Activated T-cell treated with anti-CD3 and anti-CD28 coated beads, Interleukin-2, amount 50 U/mL, for 72 hours (primary cell): ENCODE measurements around the gene LAMTOR1. TPM values are rescaled to one million over a fixed set of nuclear protein-coding genes. Genes with fewer than 3 reads are reported as not detected.
"Not testable (repeated sequence)": the region's sequence is repeated elsewhere in the genome, so short reads cannot be mapped to it uniquely, and the experiment has no call there.

ENCODE experiments used
- ATAC-seq, 2 donors: fragments of 150-1000 bp; cut with Tn5 transposase; replicated peaks in 1 of 2; 2 replicates each; pipeline ENCODE4 v1.10.0; 2021; ENCODE audit warnings: moderate library complexity in 2 of 2, mild to moderate bottlenecking in 1 of 2
- DNase-seq, 2 donors: peaks; one replicate each; pipeline ENCODE4 v3.0.0; 2021 to 2022; ENCODE audit warnings: mixed read lengths in 1 of 2
- H3K27ac Mint-ChIP-seq: one replicate; pipeline ENCODE4 v1.8.0; 2022; ENCODE audit warnings: mild to moderate bottlenecking, moderate library complexity, mixed read lengths
- H3K27me3 Mint-ChIP-seq: one replicate; pipeline ENCODE4 v1.8.0; 2022; ENCODE audit warnings: low read depth, mixed read lengths
- H3K36me3 Mint-ChIP-seq, 2 donors: one replicate each; pipeline ENCODE4 v1.8.0; 2022; ENCODE audit warnings: mixed read lengths in 2 of 2, mild to moderate bottlenecking in 1 of 2; ENCODE audit not compliant: insufficient read depth in 2 of 2
- H3K4me1 Mint-ChIP-seq: one replicate; pipeline ENCODE4 v1.8.0; 2022; ENCODE audit warnings: low read depth, mixed read lengths
- H3K4me3 Mint-ChIP-seq, 2 donors: one replicate each; pipeline ENCODE4 v1.8.0; 2022; ENCODE audit warnings: mild to moderate bottlenecking in 2 of 2, mixed read lengths in 2 of 2, moderate library complexity in 2 of 2
- H3K9me3 Mint-ChIP-seq, 2 donors: one replicate each; pipeline ENCODE4 v1.8.0; 2022; ENCODE audit warnings: mixed read lengths in 2 of 2
- total RNA-seq, 2 donors: library from RNA; stranded (reverse); gene quantifications; one replicate each; pipeline ENCODE4 v1.2.3, GENCODE V29; 2022

The LAMTOR1 gene
- total RNA-seq, 2 donors from 2014 or later, result 43.7 to 49.9 TPM

DNA sequence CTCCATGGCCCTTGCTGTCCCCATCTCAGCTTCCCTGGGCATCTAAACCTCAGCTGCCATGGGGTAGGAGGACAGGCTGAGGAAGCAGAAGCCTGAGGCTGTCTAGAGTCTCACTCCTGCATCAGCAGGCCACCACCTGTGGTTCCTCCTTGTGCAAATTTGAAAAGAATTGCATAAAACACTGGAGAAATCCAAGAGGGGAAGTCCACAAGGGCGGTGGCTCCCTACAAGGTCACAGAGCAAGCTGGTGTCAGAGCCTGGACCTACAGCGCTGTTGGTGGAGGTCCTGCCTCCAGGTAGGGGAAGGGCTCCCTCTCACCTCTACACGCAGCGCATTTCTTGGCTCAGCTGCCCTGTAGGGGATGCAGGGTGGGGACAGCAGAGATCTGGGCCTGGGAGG, 32.4 kb upstream of the LAMTOR1 start, which contains the start of gene FOLR3:
FOLR3 (plus strand) TSS at position 253 of the 400 bp plus-strand sequence. CDS start 228 bp downstream, outside the sequence.
- not testable (repeated sequence) for H3K4me1 Mint-ChIP-seq, H3K9me3 Mint-ChIP-seq, ATAC-seq, H3K36me3 Mint-ChIP-seq, H3K4me3 Mint-ChIP-seq, H3K27ac Mint-ChIP-seq, DNase-seq
- H3K27me3 Mint-ChIP-seq, result peaks cover 21% of the 10 kb centered on the region

DNA sequence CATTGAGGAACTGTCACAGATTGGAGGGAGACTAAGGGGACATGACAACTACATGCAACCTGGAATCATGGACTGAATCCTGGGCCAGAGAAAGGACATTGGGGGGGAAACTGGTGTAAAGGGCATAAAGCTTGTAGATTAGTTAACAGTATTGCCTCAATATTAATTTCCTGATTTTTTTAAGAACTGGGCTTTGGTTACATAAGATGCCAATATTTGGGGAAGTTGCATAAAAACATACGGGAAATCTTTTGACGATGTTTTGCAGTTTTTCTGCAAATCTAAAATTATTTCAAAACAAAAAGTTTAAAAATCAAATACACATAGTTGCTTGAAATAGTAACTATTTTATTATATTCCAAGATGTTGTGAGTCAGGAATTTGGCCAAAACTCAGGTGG, 29.5 kb upstream of the LAMTOR1 start:
- ATAC-seq (no peak), DNase-seq (no peak)
- H3K4me1 Mint-ChIP-seq, result no peaks in the 10 kb centered on the region
- peaks cover 9 to 14% of the 10 kb centered on the region in 2 donors for H3K9me3 Mint-ChIP-seq
- no peak overlapping the region for H3K4me3 Mint-ChIP-seq
- H3K27ac Mint-ChIP-seq, result no peak overlapping the region
- peaks cover 10 to 16% of the 10 kb centered on the region in 2 donors for H3K36me3 Mint-ChIP-seq
- peaks cover 26% of the 10 kb centered on the region for H3K27me3 Mint-ChIP-seq

DNA sequence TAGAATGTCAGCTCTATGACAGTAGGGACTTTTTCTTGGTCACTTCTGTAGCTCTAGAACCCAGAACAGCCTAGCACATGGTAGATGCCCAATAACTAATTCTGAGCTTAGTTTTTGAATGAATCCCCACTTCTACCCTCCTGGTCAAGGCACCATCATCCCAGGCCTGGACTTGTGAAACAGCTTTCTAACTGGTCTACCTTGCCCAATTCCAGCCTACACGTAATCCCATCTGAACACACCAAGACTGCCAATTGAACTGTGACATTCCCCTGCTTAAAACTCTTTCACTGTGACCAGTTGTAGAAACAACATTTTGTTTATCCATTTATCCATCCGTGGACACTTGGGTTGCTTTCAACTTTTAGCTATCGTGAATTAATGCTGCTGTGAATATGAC, 26.3 kb upstream of the LAMTOR1 start:
- peaks cover 31% of the 10 kb centered on the region for H3K27me3 Mint-ChIP-seq
- no peak for ATAC-seq
- peaks cover 10 to 15% of the 10 kb centered on the region in 2 donors for H3K9me3 Mint-ChIP-seq
- H3K4me3 Mint-ChIP-seq, result no peak overlapping the region
- H3K36me3 Mint-ChIP-seq, result peaks cover 10 to 21% of the 10 kb centered on the region in 2 donors
- no peak overlapping the region for H3K27ac Mint-ChIP-seq
- no peak for DNase-seq
- H3K4me1 Mint-ChIP-seq, result no peaks in the 10 kb centered on the region

DNA sequence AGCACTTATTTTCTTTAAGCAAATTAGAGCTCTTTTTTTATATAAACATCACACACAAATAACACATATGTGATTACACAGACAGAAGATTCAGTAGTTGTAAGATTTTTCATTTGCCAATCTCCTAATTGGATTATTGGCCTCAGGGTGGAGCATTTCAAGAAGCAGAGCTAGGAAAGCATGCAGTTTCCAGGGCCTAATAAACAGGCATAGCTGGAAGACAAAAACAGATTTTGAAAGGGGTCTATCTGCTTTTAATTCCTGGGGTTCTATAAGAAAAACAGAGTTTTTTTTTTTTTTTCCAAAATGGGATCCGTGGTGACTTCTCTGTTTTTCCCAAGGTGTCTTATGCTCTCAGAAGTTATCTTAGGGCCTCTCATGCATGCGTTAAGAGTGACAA, 24.8 kb upstream of the LAMTOR1 start:
- Mint-ChIP-seq H3K4me1 (no peaks in the 10 kb centered on the region), H3K27me3 (peaks cover 25% of the 10 kb centered on the region), H3K9me3 (peaks cover 10 to 15% of the 10 kb centered on the region in 2 donors), H3K4me3 (no peak overlapping the region), H3K36me3 (peaks cover 10 to 23% of the 10 kb centered on the region in 2 donors), H3K27ac (no peak overlapping the region)
- ATAC-seq (no peak), DNase-seq (no peak)

DNA sequence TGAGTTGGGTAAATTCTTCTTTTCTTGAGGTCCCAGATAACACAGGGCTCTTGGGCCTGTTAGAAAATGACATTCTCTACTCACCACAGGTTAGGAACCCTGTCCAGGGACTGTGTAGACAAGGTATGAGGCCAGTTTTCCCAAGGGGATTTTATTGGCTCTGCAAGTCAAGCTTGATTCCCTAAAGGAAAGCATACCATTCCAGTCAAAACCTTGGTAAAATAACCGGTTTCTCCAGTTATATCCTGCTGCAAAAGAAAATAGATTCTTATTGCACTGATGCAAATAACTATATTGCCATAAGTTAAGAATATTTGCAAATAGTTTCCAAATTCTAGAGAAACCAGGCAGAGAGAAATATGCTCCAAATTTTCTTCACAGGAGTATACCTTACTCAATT, 22.9 kb upstream of the LAMTOR1 start:
- Mint-ChIP-seq H3K4me1 (no peaks in the 10 kb centered on the region), H3K9me3 (peaks cover 10 to 15% of the 10 kb centered on the region in 2 donors), H3K27ac (no peak overlapping the region), H3K36me3 (peaks cover 10 to 23% of the 10 kb centered on the region in 2 donors), H3K4me3 (no peak overlapping the region), H3K27me3 (peaks cover 24% of the 10 kb centered on the region)
- no peak for DNase-seq
- ATAC-seq, result no peak

DNA sequence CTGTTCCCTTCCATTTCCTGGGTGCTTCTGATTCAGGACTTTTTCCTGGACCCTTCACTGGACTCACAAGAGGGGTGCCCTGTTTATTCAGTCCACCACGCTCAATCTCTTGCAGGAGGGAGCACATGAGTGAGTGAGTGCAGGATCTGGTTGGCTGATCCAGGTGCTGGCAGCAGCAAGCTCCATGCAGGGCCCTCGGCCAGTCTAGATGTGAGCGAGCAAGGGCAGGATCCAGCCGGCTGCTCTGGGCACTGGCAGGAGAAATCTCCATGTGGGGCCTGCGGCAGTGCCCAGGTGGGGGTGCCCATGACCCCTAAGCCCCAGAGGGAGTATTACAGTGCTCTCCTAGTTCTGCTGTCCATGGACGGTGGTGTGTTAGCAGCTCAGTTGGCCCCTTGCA, 20.9 kb upstream of the LAMTOR1 start:
- peaks cover 8 to 10% of the 10 kb centered on the region in 2 donors for H3K9me3 Mint-ChIP-seq
- no peaks in the 10 kb centered on the region for H3K4me1 Mint-ChIP-seq
- ATAC-seq (no peak), DNase-seq (no peak)
- H3K36me3 Mint-ChIP-seq, result peaks cover 5 to 16% of the 10 kb centered on the region in 2 donors
- no peak overlapping the region for H3K4me3 Mint-ChIP-seq
- H3K27ac Mint-ChIP-seq, result no peak overlapping the region
- H3K27me3 Mint-ChIP-seq, result peaks cover 21% of the 10 kb centered on the region

DNA sequence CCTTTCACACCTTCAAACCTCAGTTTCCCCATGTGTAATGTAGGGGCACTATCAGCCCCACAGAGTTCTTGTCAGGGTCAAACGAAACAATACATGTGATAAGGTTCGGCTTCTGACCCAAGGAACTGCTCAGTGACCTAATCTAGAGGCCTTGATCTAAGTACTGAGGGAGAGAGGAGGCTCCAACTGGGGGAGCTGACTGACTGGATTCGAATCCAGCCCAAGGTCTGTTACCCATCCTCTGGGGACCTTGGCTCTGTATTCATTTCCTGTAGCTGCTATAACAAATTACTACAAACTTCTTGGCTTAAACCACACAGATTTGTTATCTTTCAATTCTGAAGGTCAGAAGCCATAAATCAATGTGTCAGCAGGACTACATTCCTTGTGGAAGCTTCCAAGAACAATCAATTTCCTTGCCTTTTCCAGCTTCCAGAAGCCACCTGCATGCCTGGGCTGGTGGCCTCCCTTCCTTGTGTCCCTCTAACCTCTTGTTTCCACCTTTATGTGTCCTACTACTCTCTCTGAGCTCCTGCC, 20.1 kb upstream of the LAMTOR1 start:
- Mint-ChIP-seq H3K27me3 (peaks cover 15% of the 10 kb centered on the region), H3K36me3 (peaks cover 0 to 9% of the 10 kb centered on the region in 2 donors), H3K4me3 (no peak overlapping the region), H3K4me1 (no peaks in the 10 kb centered on the region), H3K9me3 (peaks cover 3 to 4% of the 10 kb centered on the region in 2 donors), H3K27ac (no peak overlapping the region)
- DNase-seq (no peak), ATAC-seq (no peak)

DNA sequence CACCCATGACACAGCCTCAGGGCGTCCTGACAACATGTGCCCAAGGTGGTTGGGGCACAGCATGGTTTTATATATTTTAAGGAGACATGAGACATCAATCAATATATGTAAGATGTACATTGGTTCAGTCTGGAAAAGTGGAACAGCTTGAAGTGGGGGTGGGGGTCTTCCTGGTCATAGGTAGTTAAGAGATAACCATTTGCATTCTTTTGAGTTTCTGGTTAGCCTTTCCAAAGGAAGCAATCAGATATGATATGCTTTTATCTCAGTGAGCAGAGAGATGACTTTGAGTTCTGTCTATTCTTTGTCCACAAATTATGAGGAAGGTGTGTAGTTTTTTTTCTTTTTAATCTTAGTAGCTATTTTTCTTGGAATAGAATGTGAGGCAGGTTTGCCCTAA, 19.5 kb upstream of the LAMTOR1 start:
- Mint-ChIP-seq H3K9me3 (peaks cover 1 to 2% of the 10 kb centered on the region in 2 donors), H3K36me3 (peaks cover 0 to 6% of the 10 kb centered on the region in 2 donors), H3K4me1 (no peaks in the 10 kb centered on the region), H3K27ac (no peak overlapping the region), H3K4me3 (no peak overlapping the region), H3K27me3 (peaks cover 15% of the 10 kb centered on the region)
- ATAC-seq, result no peak
- no peak for DNase-seq

DNA sequence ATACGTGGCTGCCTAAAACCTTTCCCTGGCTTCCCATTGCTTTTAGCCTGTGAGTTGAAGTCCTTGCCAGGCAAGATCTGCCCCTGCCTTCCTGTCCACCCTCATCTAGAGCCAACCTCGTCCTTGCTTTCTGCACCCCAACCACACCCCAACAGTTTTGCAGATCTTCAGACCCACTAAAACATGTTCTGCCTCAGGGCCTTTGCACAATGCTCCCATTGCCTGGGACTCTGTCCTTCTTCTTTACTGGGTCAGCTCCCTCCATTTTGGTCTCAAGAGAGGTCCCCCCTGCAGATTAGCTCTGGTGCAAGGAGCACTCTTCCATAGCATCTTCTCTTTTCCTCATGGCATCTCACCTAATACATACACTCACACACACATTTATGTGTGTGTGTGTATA, 17.8 kb upstream of the LAMTOR1 start:
- Mint-ChIP-seq H3K36me3 (peaks cover 0 to 2% of the 10 kb centered on the region in 2 donors), H3K4me1 (no peaks in the 10 kb centered on the region), H3K4me3 (no peak overlapping the region), H3K9me3 (no peaks in the 10 kb centered on the region), H3K27ac (no peak overlapping the region), H3K27me3 (peaks cover 15% of the 10 kb centered on the region)
- no peak for ATAC-seq
- DNase-seq, result no peak

DNA sequence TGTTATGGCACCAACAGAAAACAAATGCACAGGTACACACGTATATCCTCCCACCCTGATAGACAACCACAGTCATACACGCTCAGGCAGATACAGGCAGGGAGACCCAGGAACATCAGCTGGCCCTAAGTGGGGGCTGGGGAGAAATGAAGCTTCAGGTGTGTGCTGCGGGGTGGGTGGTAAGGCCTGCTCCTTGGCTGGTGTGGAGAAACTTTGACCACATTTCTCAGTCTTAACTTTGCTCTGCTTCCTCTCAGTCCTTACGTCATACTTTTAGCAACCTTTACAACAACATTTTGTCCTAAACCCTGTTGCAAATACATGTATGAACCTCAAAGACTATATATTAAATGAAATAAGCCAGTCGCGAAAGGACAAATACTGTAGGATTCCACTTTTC, 16.1 kb upstream of the LAMTOR1 start:
- H3K27me3 Mint-ChIP-seq, result peaks cover 8% of the 10 kb centered on the region
- DNase-seq (no peak), ATAC-seq (no peak)
- no peak overlapping the region for H3K4me3 Mint-ChIP-seq
- H3K27ac Mint-ChIP-seq, result no peak overlapping the region
- no peaks in the 10 kb centered on the region for H3K4me1 Mint-ChIP-seq
- H3K36me3 Mint-ChIP-seq, result peaks cover 0 to under 1% of the 10 kb centered on the region in 2 donors
- no peaks in the 10 kb centered on the region for H3K9me3 Mint-ChIP-seq

DNA sequence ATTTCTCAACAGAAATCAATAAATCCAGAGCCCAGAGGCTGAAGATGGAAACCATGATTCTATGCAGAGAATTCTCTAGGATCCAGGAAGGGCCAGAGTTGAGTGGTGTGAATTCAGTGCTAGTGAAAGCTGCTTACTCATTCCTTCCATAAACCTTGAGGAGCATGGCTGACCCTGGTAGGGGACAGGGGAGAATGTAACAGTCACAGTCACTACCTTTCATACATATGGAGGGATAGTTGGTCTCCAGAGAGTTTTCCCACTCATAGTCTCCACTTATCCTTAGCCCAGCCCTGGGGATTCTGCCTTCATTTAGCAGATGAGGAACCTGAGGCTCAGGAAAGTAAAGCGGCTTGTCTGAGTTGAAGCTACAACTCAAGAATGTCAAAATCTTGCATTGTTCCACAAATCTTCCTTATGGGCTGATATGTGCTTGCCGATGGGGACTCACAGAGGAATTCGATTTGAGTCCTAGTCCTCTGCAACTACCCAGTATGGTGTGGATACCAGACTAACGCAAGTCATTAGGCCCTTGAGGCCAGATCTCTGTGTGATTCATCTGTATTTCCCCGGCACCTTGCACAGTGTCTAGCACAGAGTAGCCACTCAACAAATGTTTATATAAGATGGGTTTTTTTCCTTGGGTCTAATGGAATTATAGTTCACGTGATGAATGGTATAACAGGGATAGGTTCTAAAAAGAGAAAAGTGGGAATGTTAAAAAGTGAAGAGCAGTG, 13.1 kb upstream of the LAMTOR1 start:
- no peak for ATAC-seq
- peaks cover 9% of the 10 kb centered on the region for H3K4me1 Mint-ChIP-seq
- H3K27me3 Mint-ChIP-seq, result no peaks in the 10 kb centered on the region
- no peak overlapping the region for H3K27ac Mint-ChIP-seq
- H3K9me3 Mint-ChIP-seq, result peaks cover 0 to 2% of the 10 kb centered on the region in 2 donors
- H3K36me3 Mint-ChIP-seq, result peaks cover 1 to 2% of the 10 kb centered on the region in 2 donors
- H3K4me3 Mint-ChIP-seq, result no peak overlapping the region
- DNase-seq, result no peak

DNA sequence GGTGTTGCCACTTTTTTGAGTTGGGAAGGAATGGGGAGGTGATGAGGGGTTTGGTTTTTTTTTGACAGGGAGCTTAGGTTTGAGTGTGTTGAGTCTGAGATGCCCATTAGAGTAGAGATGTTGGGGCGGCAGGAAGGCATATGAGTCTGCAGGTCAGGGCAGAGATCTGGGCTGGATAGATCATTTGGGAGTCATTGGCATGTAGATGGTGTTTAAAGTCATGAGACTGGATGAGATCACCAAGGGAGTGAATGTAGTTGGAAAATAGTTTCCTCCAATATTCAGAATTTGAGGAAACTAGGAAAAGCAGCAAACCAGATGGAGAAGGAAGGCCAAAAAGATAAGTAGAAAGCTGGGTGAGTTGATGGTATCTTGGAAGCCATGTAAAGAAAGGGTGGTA, 11.5 kb upstream of the LAMTOR1 start:
- peaks cover 0 to 2% of the 10 kb centered on the region in 2 donors for H3K9me3 Mint-ChIP-seq
- ATAC-seq (no peak), DNase-seq (no peak)
- H3K4me3 Mint-ChIP-seq, result no peak overlapping the region
- no peaks in the 10 kb centered on the region for H3K27me3 Mint-ChIP-seq
- peaks cover 9% of the 10 kb centered on the region for H3K4me1 Mint-ChIP-seq
- no peak overlapping the region for H3K27ac Mint-ChIP-seq
- peaks cover 3% of the 10 kb centered on the region in 2 donors for H3K36me3 Mint-ChIP-seq

DNA sequence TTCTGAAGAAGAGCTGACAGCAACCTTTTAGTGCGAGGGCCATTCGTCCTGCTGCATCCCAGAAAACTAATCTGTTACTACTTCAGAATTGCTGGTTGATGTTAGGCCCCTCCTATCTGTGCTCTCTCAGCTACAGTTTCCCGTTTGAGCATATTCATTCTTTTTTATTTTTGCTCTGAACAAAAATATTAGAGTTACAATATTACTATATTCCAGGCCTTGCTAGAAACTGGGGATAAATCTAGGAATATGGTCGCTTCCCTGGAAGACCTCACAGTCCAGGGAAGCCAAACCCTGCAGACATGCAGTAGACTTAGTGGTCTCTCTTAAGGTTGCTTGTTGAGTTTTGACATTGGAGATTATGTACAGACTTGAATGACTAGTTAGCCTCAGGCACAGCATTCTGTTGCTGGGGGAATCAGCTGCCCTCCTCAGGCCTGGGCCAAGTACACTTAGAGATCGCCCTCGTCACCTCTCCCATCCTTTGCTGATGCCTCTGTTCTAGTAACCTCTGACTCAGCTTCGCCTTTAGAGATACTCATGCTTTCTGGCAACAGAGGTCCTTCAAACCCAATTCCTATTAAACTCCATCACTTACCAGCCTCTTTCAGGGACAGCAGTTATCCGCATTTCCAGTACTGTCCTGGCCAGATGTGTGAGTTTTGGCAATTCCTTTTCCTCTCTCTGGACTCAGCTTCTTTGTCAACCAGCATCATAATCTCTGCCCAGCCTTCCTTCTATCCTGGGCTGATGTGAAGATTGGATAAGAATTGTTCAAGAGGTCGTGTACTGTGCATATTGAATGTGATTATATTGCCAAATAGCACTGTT, 10.1 kb upstream of the LAMTOR1 start:
- Mint-ChIP-seq H3K27me3 (no peaks in the 10 kb centered on the region), H3K4me3 (peak overlapping the region; percentile 85 to 86), H3K27ac (peak overlapping the region; percentile 95), H3K9me3 (peaks cover 0 to 2% of the 10 kb centered on the region in 2 donors), H3K4me1 (peaks cover 9% of the 10 kb centered on the region), H3K36me3 (peaks cover 3% of the 10 kb centered on the region in 2 donors)
- DNase-seq (peak in 1 of 2 donors; percentile 14), ATAC-seq (no peak)
